ENCODE results near the gene DPY19L3. TPM values are rescaled to one million over a fixed set of nuclear protein-coding genes. Genes with fewer than 3 reads are reported as not detected.

The DPY19L3 gene
- total and polyA plus RNA-seq, 8 donors, result 2.1 to 79.4 (median 24.9) TPM

DNA sequence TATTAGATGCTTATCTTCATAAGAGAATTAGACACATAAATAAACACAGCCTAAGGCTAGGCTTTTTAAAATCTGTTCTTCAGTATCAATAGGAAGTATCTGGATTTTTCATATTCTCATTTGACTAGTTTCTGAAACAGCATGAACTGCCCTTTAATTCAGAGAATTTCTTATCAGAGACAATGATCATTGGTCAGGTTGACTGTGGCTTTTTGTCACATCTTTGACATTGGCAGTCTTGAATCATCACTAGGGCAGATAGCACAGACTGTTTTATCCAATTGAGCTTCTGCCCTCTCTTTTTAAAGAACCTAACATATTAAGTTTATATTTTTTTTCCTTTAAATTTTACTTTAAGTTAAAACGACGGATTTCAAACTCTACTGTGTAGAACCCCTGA lies 59.6 kb downstream of the DPY19L3 start:
- no peak for DNase-seq
- Histone ChIP-seq H3K36me3 (peaks cover under 1 to 41% (median 39%) of the 10 kb centered on the region in 4 donors), H3K4me3 (no peak overlapping the region), H3K27ac (no peak overlapping the region), H3K4me1 (no peaks in the 10 kb centered on the region), H3K9me3 (no peaks in the 10 kb centered on the region), H3K27me3 (no peaks in the 10 kb centered on the region)
- 88 to 96% (median 94%) methylated on average over 2 of the region's 2 CpGs for whole genome bisulfite sequencing, 5 donors
- intact Hi-C loops (cut with DNase I; ENCODE audit: low total_unique reads), result no loop called here
- TF ChIP-seq CTCF (IDR thresholded peaks at IDR 0.05), result no peak
- no peak for TF ChIP-seq EP300 (IDR thresholded peaks at IDR 0.05)
- no peak for TF ChIP-seq POLR2A (IDR thresholded peaks at IDR 0.05)
- no peak for TF ChIP-seq POLR2AphosphoS5 (IDR thresholded peaks at IDR 0.05)

- TF ChIP-seq EP300 (IDR thresholded peaks at IDR 0.05) (no peak), POLR2A (IDR thresholded peaks at IDR 0.05) (no peak), CTCF (IDR thresholded peaks at IDR 0.05) (no peak), POLR2AphosphoS5 (IDR thresholded peaks at IDR 0.05) (no peak)
- H3K27ac ChIP-seq, result no peak overlapping the region
- DNase-seq, result no peak
- no peaks in the 10 kb centered on the region for H3K27me3 ChIP-seq
- no peaks in the 10 kb centered on the region for H3K9me3 ChIP-seq
- intact Hi-C loops (cut with DNase I; ENCODE audit: low total_unique reads), result no loop called here
- H3K4me1 ChIP-seq, result no peaks in the 10 kb centered on the region
- 72 to 83% (median 79%) methylated on average over 5 of the region's 5 CpGs for WGBS, 5 donors
- H3K4me3 ChIP-seq, result no peak overlapping the region
- H3K36me3 ChIP-seq, result peaks cover 5 to 51% (median 41%) of the 10 kb centered on the region in 4 donors
Measured at GRCh38 chr19:32469795-32470194, 64.2 kb downstream of the DPY19L3 start.

- H3K4me3 ChIP-seq, result no peak overlapping the region
- H3K27me3 ChIP-seq, result no peaks in the 10 kb centered on the region
- no peaks in the 10 kb centered on the region for H3K9me3 ChIP-seq
- H3K36me3 ChIP-seq, result peaks cover 5 to 52% (median 45%) of the 10 kb centered on the region in 4 donors
- peak in 1 of 2 donors; percentile 20 for DNase-seq
- H3K27ac ChIP-seq, result no peak overlapping the region
- 83 to 94% (median 87%) methylated on average over 7 of the region's 7 CpGs for WGBS, 5 donors
- intact Hi-C loops (cut with DNase I; ENCODE audit: low total_unique reads), result no loop called here
- no peaks in the 10 kb centered on the region for H3K4me1 ChIP-seq
- no peak for TF ChIP-seq POLR2A (IDR thresholded peaks at IDR 0.05)
- TF ChIP-seq POLR2AphosphoS5 (IDR thresholded peaks at IDR 0.05), result no peak
- TF ChIP-seq CTCF (IDR thresholded peaks at IDR 0.05), result no peak
- TF ChIP-seq EP300 (IDR thresholded peaks at IDR 0.05), result no peak
Measured at GRCh38 chr19:32471095-32471494, 65.5 kb downstream of the DPY19L3 start.

DNA sequence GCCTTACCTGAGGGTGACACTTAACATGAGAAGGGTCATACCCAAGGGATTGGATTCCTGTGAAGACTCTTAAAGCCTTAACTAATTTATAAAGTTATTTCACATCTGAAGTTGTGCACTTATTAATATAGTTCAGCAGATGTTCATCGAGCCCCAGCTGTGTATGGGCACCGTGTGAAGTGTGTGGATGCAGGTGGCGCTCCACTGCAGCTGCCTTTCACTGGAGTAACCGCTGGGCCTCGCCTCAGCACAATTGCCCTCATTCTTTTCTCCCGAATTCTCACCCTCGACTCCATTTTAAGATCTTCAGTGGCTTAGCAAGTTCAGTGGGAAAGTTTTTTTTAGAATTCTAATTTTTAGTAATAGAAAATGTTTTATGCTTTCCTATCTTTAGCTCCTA lies 66.2 kb downstream of the DPY19L3 start:
- Histone ChIP-seq H3K36me3 (peaks cover 5 to 45% (median 39%) of the 10 kb centered on the region in 4 donors), H3K27me3 (no peaks in the 10 kb centered on the region), H3K9me3 (no peaks in the 10 kb centered on the region), H3K27ac (no peak overlapping the region), H3K4me1 (no peaks in the 10 kb centered on the region), H3K4me3 (no peak overlapping the region)
- intact Hi-C loops (cut with DNase I; ENCODE audit: low total_unique reads), result no loop called here
- 79 to 88% (median 83%) methylated on average over 7 of the region's 7 CpGs for WGBS, 5 donors
- no peak for DNase-seq
- TF ChIP-seq POLR2AphosphoS5 (IDR thresholded peaks at IDR 0.05) (no peak), POLR2A (IDR thresholded peaks at IDR 0.05) (no peak), EP300 (IDR thresholded peaks at IDR 0.05) (no peak), CTCF (IDR thresholded peaks at IDR 0.05) (no peak)
